ENCODE measurements around the gene STK10. TPM values are rescaled to one million over a fixed set of nuclear protein-coding genes. Genes with fewer than 3 reads are reported as not detected.

Gene STK10
- polyA plus RNA-seq, 1 of the 3 experiments (the other 2 are of a cell fraction) = 11.0 TPM

- H3K36me3 ChIP-seq (replicated peaks in 1 of 2; ENCODE audit: control insufficient read depth in 1 of 2, insufficient read depth in 2 of 2, low read length in 1 of 2) = peaks cover 15 to 21% of the 10 kb centered on the region in 2 experiments
- no peak overlapping the region for H2AFZ ChIP-seq (ENCODE audit: low read depth)
- no peaks in the 10 kb centered on the region for H3K79me2 ChIP-seq (ENCODE audit: insufficient read depth)
- TF ChIP-seq CHD2 (IDR thresholded peaks at IDR 0.05; ENCODE audit: low read length, partially characterized antibody) (no peak), RAD21 (IDR thresholded peaks at IDR 0.05; ENCODE audit: low read length) (no peak), GATA2 (CRISPR knock-in tag; IDR thresholded peaks at IDR 0.05) (no peak), EP300 (IDR thresholded peaks at IDR 0.05; ENCODE audit: borderline replicate concordance in 1 of 2, low read depth in 1 of 2, low read length in 1 of 2) (no peak), CTCF (IDR thresholded peaks at IDR 0.05) (no peak), ELF1 (IDR thresholded peaks at IDR 0.05) (no peak), POLR2AphosphoS5 (IDR thresholded peaks at IDR 0.05; ENCODE audit: low read depth, low read length) (no peak), FOXM1 (IDR thresholded peaks at IDR 0.05; ENCODE audit: low read depth) (no peak), MEF2A (IDR thresholded peaks at IDR 0.05; ENCODE audit: borderline replicate concordance, low read depth) (no peak), SIN3A (IDR thresholded peaks at IDR 0.05; ENCODE audit: borderline replicate concordance, low read depth, low read length) (no peak), TEAD4 (IDR thresholded peaks at IDR 0.05; ENCODE audit: borderline replicate concordance, insufficient read depth) (no peak), TAF1 (IDR thresholded peaks at IDR 0.05; ENCODE audit: borderline replicate concordance, low read depth, low read length) (no peak), EZH2phosphoT487 (IDR thresholded peaks at IDR 0.05; ENCODE audit: borderline replicate concordance, low read depth) (no peak), JUND (IDR thresholded peaks at IDR 0.05) (no peak)
- TF ChIP-seq, protein P1, sequence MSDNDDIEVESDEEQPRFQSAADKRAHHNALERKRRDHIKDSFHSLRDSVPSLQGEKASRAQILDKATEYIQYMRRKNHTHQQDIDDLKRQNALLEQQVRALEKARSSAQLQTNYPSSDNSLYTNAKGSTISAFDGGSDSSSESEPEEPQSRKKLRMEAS (IDR thresholded peaks at IDR 0.05; ENCODE audit: low read depth) = no peak
- TF ChIP-seq, protein P2, sequence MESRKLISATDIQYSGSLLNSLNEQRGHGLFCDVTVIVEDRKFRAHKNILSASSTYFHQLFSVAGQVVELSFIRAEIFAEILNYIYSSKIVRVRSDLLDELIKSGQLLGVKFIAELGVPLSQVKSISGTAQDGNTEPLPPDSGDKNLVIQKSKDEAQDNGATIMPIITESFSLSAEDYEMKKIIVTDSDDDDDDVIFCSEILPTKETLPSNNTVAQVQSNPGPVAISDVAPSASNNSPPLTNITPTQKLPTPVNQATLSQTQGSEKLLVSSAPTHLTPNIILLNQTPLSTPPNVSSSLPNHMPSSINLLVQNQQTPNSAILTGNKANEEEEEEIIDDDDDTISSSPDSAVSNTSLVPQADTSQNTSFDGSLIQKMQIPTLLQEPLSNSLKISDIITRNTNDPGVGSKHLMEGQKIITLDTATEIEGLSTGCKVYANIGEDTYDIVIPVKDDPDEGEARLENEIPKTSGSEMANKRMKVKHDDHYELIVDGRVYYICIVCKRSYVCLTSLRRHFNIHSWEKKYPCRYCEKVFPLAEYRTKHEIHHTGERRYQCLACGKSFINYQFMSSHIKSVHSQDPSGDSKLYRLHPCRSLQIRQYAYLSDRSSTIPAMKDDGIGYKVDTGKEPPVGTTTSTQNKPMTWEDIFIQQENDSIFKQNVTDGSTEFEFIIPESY (IDR thresholded peaks at IDR 0.05; ENCODE audit: borderline replicate concordance, low read depth) = no peak
- 97% methylated on average over 12 of the region's 12 CpGs for WGBS (ENCODE audit: low lambda C conversion rate)
- H3K9me3 ChIP-seq = no peaks in the 10 kb centered on the region
- no peak for DNase-seq
- H4K20me1 ChIP-seq (ENCODE audit: insufficient read depth) = no peaks in the 10 kb centered on the region
- no peak overlapping the region for H3K4me3 ChIP-seq (ENCODE audit: low read depth in 2 of 2, low read length in 1 of 2)
- ChIA-PET POLR2A (no interaction called here), CTCF (interaction anchor here (1.4 to 2.2 kb wide), 2 partner anchors 11 to 39 kb away, joined by 3 to 11 read pairs; no protein-coding TSS in a partner anchor)
- H3K27me3 ChIP-seq (ENCODE audit: insufficient read depth) = no peaks in the 10 kb centered on the region
- H3F3A ChIP-seq (replicated peaks; ENCODE audit: insufficient read depth) = no peaks in the 10 kb centered on the region
- peaks cover 0 to 4% of the 10 kb centered on the region in 2 experiments; a peak in 1 of 4 replicates for H3K4me1 ChIP-seq (ENCODE audit: control insufficient read depth in 1 of 2, insufficient read depth in 2 of 2, low read depth in 1 of 2, low read length in 1 of 2)
- H3K9ac ChIP-seq = no peak overlapping the region
- no peak overlapping the region for H3K27ac ChIP-seq (ENCODE audit: low read depth in 2 of 2, low read length in 1 of 2)
- H3K4me2 ChIP-seq = no peak overlapping the region
- no peaks in the 10 kb centered on the region for H3K9me2 ChIP-seq
These were observed 139.4 kb downstream of the STK10 start for GRCh38 chr5:172048539-172049101.
